HepG2 (cell line): Measurements from ENCODE around the gene SPTB. TPM values are rescaled to one million over a fixed set of nuclear protein-coding genes. Genes with fewer than 3 reads are reported as not detected.

Experiments used
- ATAC-seq: fragments of 200-7000 bp; cut with Tn5 transposase; 3 replicates; pipeline ENCODE4 v1.9.1; 2020; ENCODE audit warnings: mild to moderate bottlenecking, moderate library complexity
- BruUV-seq: library from RNA; stranded (reverse); fragments of 400-500 nt; replicated peaks from 2 replicates; lab custom pipeline; 2021; lab: Mats Ljungman, UMichigan
- CTCF ChIA-PET: fragments of 300-600 bp; formaldehyde crosslinking; extraction: SDS; loops from one replicate; lab custom pipeline; 2021; ENCODE audit warnings: low total read pairs, inconsistent platforms, low intra/inter-chr PET ratio; lab: Yijun Ruan, JAX
- POLR2A ChIA-PET: fragments of 350-600 bp; sonication (Branson Sonifier 250); formaldehyde crosslinking; loops from one replicate; lab custom pipeline; 2020; ENCODE audit warnings: antibody characterized with exemption, inconsistent platforms; lab: Yijun Ruan, JAX
- DNase-seq: peaks from one replicate; pipeline ENCODE4 v3.0.0-alpha.2; 2015; ENCODE audit warnings: low spot score
- FAIRE-seq: peaks from 3 replicates; lab custom pipeline; 2011; peaks lifted over from hg19 to GRCh38; lab: Jason Lieb, UNC
- H2AFZ ChIP-seq: one replicate; pipeline ENCODE4 v1.6.1; 2011; ENCODE audit warnings: low read length, inconsistent platforms
- H3K27ac ChIP-seq: fragments of 300-600 bp; 3 replicates; pipeline ENCODE4 v1.8.0; 2011; ENCODE audit warnings: mixed run types, mild to moderate bottlenecking, mixed read lengths, low read length, inconsistent platforms; ENCODE audit not compliant: insufficient read depth; ENCODE audit errors: extremely low read length
- H3K27me3 ChIP-seq, 2 experiments: fragments of 200-600 bp in 1 of 2; 2 replicates in 1 of 2; 3 replicates in 1 of 2; pipeline versions ENCODE4 v1.6.0 to v1.8.0; 2011; ENCODE audit warnings: low read length in 2 of 2, mild to moderate bottlenecking in 2 of 2, moderate library complexity in 2 of 2, inconsistent platforms in 1 of 2; ENCODE audit not compliant: insufficient read depth in 2 of 2, control insufficient read depth in 1 of 2
- H3K36me3 ChIP-seq, 2 experiments: fragments of 200-600 bp in 1 of 2; replicated peaks in 1 of 2; 2 replicates in 1 of 2; 3 replicates in 1 of 2; pipeline versions ENCODE4 v1.5.1 to v1.8.0; 2011; ENCODE audit warnings: low read length in 2 of 2, inconsistent platforms in 1 of 2; ENCODE audit not compliant: insufficient read depth in 2 of 2, control insufficient read depth in 1 of 2
- H3K4me1 ChIP-seq: 2 replicates; pipeline ENCODE4 v1.5.1; 2012; ENCODE audit warnings: low read length, inconsistent platforms; ENCODE audit not compliant: insufficient read depth
- H3K4me2 ChIP-seq: 2 replicates; pipeline ENCODE4 v1.6.0; 2011; ENCODE audit warnings: low read depth, low read length, inconsistent platforms
- H3K4me3 ChIP-seq, 3 experiments: fragments of 200-600 bp in 1 of 3; sonication (generic), shearing (Covaris generic) in 1 of 3; replicated peaks in 1 of 3; 2 replicates each; pipeline ENCODE4 v1.5.1; 2011 to 2016; ENCODE audit warnings: low read length in 3 of 3, inconsistent platforms in 2 of 3, low read depth in 2 of 3, mild to moderate bottlenecking in 2 of 3, control low read depth in 1 of 3, mixed read lengths in 1 of 3; ENCODE audit not compliant: insufficient read depth in 1 of 3
- H3K79me2 ChIP-seq: one replicate; pipeline ENCODE4 v1.6.1; 2011; ENCODE audit warnings: low read length, inconsistent platforms; ENCODE audit not compliant: insufficient read depth
- H3K9ac ChIP-seq: 2 replicates; pipeline ENCODE4 v1.6.0; 2011; ENCODE audit warnings: mild to moderate bottlenecking, low read depth, low read length, inconsistent platforms; ENCODE audit not compliant: insufficient read depth
- H3K9me3 ChIP-seq: 2 replicates; pipeline ENCODE4 v1.5.1; 2012; ENCODE audit warnings: mild to moderate bottlenecking, low read length
- H4K20me1 ChIP-seq: 2 replicates; pipeline ENCODE4 v1.6.0; 2011; ENCODE audit warnings: inconsistent platforms, mild to moderate bottlenecking, low read length, moderate library complexity; ENCODE audit not compliant: insufficient read depth
- E2F5 ChIP-seq: sonication (generic); formaldehyde crosslinking; conservative IDR thresholded peaks from 2 replicates; pipeline ENCODE4 v1.4.0; 2020; ENCODE audit warnings: missing genetic modification reagents
- ELF1 ChIP-seq: sonication (generic); formaldehyde crosslinking; IDR thresholded peaks from 2 replicates; pipeline ENCODE4 v1.4.0; 2020; ENCODE audit warnings: missing genetic modification reagents
- HNRNPLL ChIP-seq: fragments of 200-400 bp; formaldehyde crosslinking; IDR thresholded peaks from 2 replicates; pipeline ENCODE4 v1.6.1; 2017; ENCODE audit warnings: mild to moderate bottlenecking, low read depth, low read length; ENCODE audit not compliant: poor library complexity, severe bottlenecking
- HOXD1 ChIP-seq: sonication (generic); formaldehyde crosslinking; IDR thresholded peaks from 2 replicates; pipeline ENCODE4 v1.5.0; 2020; ENCODE audit warnings: missing genetic modification reagents
- MEIS2 ChIP-seq: sonication (generic); formaldehyde crosslinking; IDR thresholded peaks from 2 replicates; pipeline ENCODE4 v1.9.0; 2021; ENCODE audit warnings: mild to moderate bottlenecking, missing genetic modification reagents
- RBM39 ChIP-seq: fragments of 200-400 bp; formaldehyde crosslinking; IDR thresholded peaks from one replicate; pipeline ENCODE4 v1.6.1; 2018; ENCODE audit warnings: antibody characterized with exemption, mild to moderate bottlenecking, low read depth, low read length; ENCODE audit not compliant: poor library complexity, severe bottlenecking
- ZFP41 ChIP-seq: sonication (generic); formaldehyde crosslinking; IDR thresholded peaks from 2 replicates; pipeline ENCODE4 v1.4.0; 2020; ENCODE audit warnings: mild to moderate bottlenecking, missing genetic modification reagents, borderline replicate concordance
- ZNF263 ChIP-seq: sonication (generic); formaldehyde crosslinking; IDR thresholded peaks from 2 replicates; pipeline ENCODE4 v1.4.0; 2020; ENCODE audit warnings: missing genetic modification reagents
- ZNF563 ChIP-seq: sonication (generic); formaldehyde crosslinking; IDR thresholded peaks from 2 replicates; pipeline ENCODE4 v1.8.0; 2022; ENCODE audit warnings: mild to moderate bottlenecking, moderate library complexity, missing genetic modification reagents
- ZNF777 ChIP-seq: sonication (generic); formaldehyde crosslinking; IDR thresholded peaks from 2 replicates; pipeline ENCODE4 v1.4.0; 2020; ENCODE audit warnings: missing genetic modification reagents
- WGBS: methylation state at CpG from one replicate; pipeline ENCODE4 v1.1.6; 2017; ENCODE audit warnings: low lambda C conversion rate; 5-methylcytosine and 5-hydroxymethylcytosine counted together
- in situ Hi-C: cut with HindIII; loops from 2 replicates; pipeline ENCODE4 v1.10.0; 2017; ENCODE audit warnings: low pct_unique_long_range_greater_than_20kb; ENCODE audit not compliant: extremely low pct_ligation_motif_present
- intact Hi-C: fragments of 100-400 bp; cut with micrococcal nuclease; formaldehyde crosslinking; loops from one replicate; pipeline ENCODE4 v1.10.0; 2022; ENCODE audit not compliant: unreplicated experiment
- polyA plus RNA-seq, 8 experiments: library from polyadenylated mRNA; depleted of rRNA in 3 of 8; stranded (reverse) in 7 of 8; unstranded in 1 of 8; fragments of >200 nt; fragmentation: Illumina TruSeq in 4 of 8; extraction: Trizol in 4 of 8; gene quantifications; 2 replicates each; pipeline versions ENCODE4 v1.2.1 to v1.2.3, GENCODE V29; 2011 to 2016; ENCODE audit warnings: low read depth in 4 of 8, missing spikeins in 1 of 8, mixed read lengths in 1 of 8; ENCODE audit not compliant: insufficient read depth in 1 of 8
- total RNA-seq, 5 experiments: library from RNA; depleted of rRNA; stranded (reverse); fragments of >200 nt; fragmentation: Illumina TruSeq; extraction: Trizol; gene quantifications; 2 replicates each; pipeline ENCODE4 v1.2.3, GENCODE V29; 2016; ENCODE audit warnings: low read depth in 1 of 5
- TF ChIP-seq, protein P1 (sequence below), 2 experiments: sonication (generic) in 1 of 2; formaldehyde crosslinking in 1 of 2; IDR thresholded peaks; 2 replicates each; pipeline versions ENCODE4 v1.4.0 to v1.6.1; 2018 to 2020; ENCODE audit warnings: missing genetic modification reagents in 2 of 2, borderline replicate concordance in 1 of 2, low read depth in 1 of 2, mild to moderate bottlenecking in 1 of 2, missing biosample characterization in 1 of 2
- TF ChIP-seq, protein P2 (sequence below): sonication (generic); formaldehyde crosslinking; IDR thresholded peaks from 2 replicates; pipeline ENCODE4 v1.5.1; 2020; ENCODE audit warnings: mild to moderate bottlenecking, missing genetic modification reagents, moderate library complexity
- TF ChIP-seq, protein P3 (sequence below): sonication (generic); formaldehyde crosslinking; IDR thresholded peaks from 2 replicates; pipeline ENCODE4 v1.4.0; 2020; ENCODE audit warnings: missing genetic modification reagents

The SPTB gene
- total and polyA plus RNA-seq, 2 of the 13 experiments (the other 11 are each of a cell fraction or from before 2014, with no cell fraction given), result 0.01 to 0.02 TPM

DNA sequence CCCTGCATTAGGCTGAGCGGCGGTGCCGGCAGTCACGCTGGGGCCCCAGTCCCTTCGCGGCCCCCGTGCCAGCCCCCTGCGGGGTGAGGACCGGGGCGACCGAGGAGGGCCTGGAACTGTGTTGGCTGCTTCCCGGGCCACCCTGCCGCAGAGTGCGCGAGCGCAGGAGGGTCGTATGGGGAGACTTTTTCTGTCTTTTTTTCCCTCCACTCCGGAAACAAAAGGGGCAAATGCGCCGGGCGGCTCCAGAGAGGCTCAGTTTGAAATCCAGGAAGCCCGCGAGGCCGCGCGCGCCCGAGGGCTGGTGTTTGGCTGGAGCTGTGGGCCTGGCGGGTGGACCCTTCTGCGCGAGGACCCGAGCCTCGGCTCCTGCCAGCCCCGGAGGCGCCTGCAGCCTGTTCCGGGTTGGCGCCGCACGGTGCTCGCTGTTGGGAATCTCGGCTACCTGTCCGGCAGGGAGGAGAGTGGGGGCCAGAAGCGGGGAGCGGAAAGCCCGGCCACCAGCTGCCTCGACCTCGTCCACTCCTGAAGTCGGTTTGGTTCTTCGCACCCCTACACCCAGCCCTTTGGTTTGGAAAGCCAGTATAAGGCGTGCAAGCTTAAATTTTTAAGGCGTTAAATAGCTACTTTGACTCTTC, 174.8 kb downstream of the SPTB start:
- H3K4me3 ChIP-seq, result peak overlapping the region; percentile 63 to 79 (median 73)
- H3K9me3 ChIP-seq, result no peaks in the 10 kb centered on the region
- peak overlapping the region; percentile 38 for H2AFZ ChIP-seq
- WGBS, result 0% methylated on average over 19 of the region's 51 CpGs
- CTCF ChIA-PET, result no interaction called here
- POLR2A ChIA-PET, result interaction anchor here (0.8 to 2.5 kb wide), 4 partner anchors 16 to 238 kb away, joined by 3 to 7 read pairs (median 3); partner anchors contain the start of gene GPX2
- peaks cover 17% of the 10 kb centered on the region for H3K79me2 ChIP-seq
- H4K20me1 ChIP-seq, result no peaks in the 10 kb centered on the region
- H3K36me3 ChIP-seq, result peaks cover 0 to 1% of the 10 kb centered on the region in 2 experiments; a peak in 1 of 5 replicates
- no peak for DNase-seq
- peaks cover 0 to 24% of the 10 kb centered on the region in 2 experiments; a peak in 4 of 5 replicates for H3K27me3 ChIP-seq
- no TSS peak for BruUV-seq
- in situ Hi-C loops, result no loop called here
- peaks cover 60% of the 10 kb centered on the region for H3K4me1 ChIP-seq
- peak overlapping the region; percentile 61 for H3K9ac ChIP-seq
- no peak for FAIRE-seq
- intact Hi-C loops, result loop anchor here (10.0 kb wide), 1 partner anchor 230 kb away; no protein-coding TSS in a partner anchor
- peak; percentile 34 for ATAC-seq
- peak overlapping the region; percentile 94 for H3K4me2 ChIP-seq
- no peak overlapping the region for H3K27ac ChIP-seq
- TF ChIP-seq ELF1 (CRISPR knock-in tag) (0 out of 2 replicates have a peak, but pooled peaks have one; percentile 20), ZNF563 (CRISPR knock-in tag) (peak; percentile 5; the same call in 1 of the 2 replicates), HOXD1 (CRISPR knock-in tag) (no peak), ZNF777 (CRISPR knock-in tag) (0 out of 2 replicates have a peak, but pooled peaks have one; percentile 4), E2F5 (CRISPR knock-in tag) (0 out of 2 replicates have a peak, but pooled peaks have one; percentile 1), RBM39 (peak; percentile 12), ZNF263 (CRISPR knock-in tag) (0 out of 2 replicates have a peak, but pooled peaks have one; percentile 7), HNRNPLL (peak; percentile 4), MEIS2 (peak; percentile 68; the same call in 1 of the 2 replicates), ZFP41 (CRISPR knock-in tag) (no peak)
- TF ChIP-seq, protein P1, sequence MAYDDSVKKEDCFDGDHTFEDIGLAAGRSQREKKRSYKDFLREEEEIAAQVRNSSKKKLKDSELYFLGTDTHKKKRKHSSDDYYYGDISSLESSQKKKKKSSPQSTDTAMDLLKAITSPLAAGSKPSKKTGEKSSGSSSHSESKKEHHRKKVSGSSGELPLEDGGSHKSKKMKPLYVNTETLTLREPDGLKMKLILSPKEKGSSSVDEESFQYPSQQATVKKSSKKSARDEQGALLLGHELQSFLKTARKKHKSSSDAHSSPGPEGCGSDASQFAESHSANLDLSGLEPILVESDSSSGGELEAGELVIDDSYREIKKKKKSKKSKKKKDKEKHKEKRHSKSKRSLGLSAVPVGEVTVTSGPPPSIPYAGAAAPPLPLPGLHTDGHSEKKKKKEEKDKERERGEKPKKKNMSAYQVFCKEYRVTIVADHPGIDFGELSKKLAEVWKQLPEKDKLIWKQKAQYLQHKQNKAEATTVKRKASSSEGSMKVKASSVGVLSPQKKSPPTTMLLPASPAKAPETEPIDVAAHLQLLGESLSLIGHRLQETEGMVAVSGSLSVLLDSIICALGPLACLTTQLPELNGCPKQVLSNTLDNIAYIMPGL (CRISPR knock-in tag; IDR thresholded peaks at IDR 0.05; ENCODE audit: borderline replicate concordance in 1 of 2, low read depth in 1 of 2), result peak in 1 of 2 experiments; percentile 34; a peak in 1 of 4 replicates
- TF ChIP-seq, protein P2, sequence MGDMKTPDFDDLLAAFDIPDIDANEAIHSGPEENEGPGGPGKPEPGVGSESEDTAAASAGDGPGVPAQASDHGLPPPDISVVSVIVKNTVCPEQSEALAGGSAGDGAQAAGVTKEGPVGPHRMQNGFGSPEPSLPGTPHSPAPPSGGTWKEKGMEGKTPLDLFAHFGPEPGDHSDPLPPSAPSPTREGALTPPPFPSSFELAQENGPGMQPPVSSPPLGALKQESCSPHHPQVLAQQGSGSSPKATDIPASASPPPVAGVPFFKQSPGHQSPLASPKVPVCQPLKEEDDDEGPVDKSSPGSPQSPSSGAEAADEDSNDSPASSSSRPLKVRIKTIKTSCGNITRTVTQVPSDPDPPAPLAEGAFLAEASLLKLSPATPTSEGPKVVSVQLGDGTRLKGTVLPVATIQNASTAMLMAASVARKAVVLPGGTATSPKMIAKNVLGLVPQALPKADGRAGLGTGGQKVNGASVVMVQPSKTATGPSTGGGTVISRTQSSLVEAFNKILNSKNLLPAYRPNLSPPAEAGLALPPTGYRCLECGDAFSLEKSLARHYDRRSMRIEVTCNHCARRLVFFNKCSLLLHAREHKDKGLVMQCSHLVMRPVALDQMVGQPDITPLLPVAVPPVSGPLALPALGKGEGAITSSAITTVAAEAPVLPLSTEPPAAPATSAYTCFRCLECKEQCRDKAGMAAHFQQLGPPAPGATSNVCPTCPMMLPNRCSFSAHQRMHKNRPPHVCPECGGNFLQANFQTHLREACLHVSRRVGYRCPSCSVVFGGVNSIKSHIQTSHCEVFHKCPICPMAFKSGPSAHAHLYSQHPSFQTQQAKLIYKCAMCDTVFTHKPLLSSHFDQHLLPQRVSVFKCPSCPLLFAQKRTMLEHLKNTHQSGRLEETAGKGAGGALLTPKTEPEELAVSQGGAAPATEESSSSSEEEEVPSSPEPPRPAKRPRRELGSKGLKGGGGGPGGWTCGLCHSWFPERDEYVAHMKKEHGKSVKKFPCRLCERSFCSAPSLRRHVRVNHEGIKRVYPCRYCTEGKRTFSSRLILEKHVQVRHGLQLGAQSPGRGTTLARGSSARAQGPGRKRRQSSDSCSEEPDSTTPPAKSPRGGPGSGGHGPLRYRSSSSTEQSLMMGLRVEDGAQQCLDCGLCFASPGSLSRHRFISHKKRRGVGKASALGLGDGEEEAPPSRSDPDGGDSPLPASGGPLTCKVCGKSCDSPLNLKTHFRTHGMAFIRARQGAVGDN (CRISPR knock-in tag), result peak; percentile 45
- TF ChIP-seq, protein P3, sequence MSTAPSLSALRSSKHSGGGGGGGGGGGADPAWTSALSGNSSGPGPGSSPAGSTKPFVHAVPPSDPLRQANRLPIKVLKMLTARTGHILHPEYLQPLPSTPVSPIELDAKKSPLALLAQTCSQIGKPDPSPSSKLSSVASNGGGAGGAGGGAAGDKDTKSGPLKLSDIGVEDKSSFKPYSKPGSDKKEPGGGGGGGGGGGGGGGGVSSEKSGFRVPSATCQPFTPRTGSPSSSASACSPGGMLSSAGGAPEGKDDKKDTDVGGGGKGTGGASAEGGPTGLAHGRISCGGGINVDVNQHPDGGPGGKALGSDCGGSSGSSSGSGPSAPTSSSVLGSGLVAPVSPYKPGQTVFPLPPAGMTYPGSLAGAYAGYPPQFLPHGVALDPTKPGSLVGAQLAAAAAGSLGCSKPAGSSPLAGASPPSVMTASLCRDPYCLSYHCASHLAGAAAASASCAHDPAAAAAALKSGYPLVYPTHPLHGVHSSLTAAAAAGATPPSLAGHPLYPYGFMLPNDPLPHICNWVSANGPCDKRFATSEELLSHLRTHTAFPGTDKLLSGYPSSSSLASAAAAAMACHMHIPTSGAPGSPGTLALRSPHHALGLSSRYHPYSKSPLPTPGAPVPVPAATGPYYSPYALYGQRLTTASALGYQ (CRISPR knock-in tag), result 0 out of 2 replicates have a peak, but pooled peaks have one; percentile 11
